ENCODE data around the gene ARHGEF2. TPM values are rescaled to one million over a fixed set of nuclear protein-coding genes. Genes with fewer than 3 reads are reported as not detected.
A peak's percentile ranks its signal among the peaks of the same experiment; 100 is the strongest.

Gene ARHGEF2
- total and polyA plus RNA-seq, 10 of the 15 experiments (the other 5 are each of a cell fraction or from before 2014, with no cell fraction given), result 8.1 to 113 (median 69.9) TPM

DNA sequence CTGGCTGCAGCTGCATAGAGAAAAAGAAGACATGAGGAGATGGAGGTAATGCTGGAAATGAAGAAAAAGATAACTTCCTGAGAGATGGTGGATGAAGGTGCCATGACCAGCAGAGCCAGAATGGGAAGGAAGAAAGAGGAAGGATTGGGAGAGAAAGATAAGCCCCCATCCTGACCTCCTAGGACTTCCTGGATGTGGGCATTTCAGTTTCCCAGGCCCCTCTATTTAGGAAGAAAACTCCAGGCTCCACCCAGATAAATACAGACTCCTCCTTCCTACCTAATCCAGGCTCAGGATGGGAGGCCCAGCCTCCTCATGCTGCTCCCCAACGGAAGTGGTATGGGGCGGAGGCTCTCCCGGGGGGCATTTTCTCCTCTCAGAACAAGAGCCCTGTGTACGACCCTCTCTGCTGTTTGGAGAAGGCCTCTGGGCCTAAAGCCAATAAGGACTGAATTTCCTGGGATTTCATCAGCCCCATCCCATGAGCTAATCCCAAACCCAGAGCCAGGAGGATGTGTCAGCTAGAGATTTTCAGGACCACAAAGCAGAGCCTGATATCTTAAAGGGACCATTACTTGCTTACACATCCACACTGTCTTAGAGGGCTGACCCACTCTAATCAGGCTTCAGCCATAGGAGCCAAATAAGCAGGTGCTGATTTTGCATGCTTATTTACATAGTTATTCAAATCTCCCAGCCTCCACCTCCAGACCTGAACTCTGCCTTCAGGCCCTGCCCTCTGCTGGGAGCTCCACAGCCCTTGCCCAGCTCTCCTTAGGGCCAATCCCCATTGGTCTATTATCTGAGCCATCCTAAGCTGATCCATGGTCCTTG, 5.1 kb upstream of the ARHGEF2 start (continued):
- TF ChIP-seq RUNX3 (IDR thresholded peaks at IDR 0.05; ENCODE audit: low read length) (no peak), YY1 (IDR thresholded peaks at IDR 0.05; ENCODE audit: low read depth, low read length) (0 out of 2 replicates have a peak, but pooled peaks have one; percentile 11), MTA3 (IDR thresholded peaks at IDR 0.05; ENCODE audit: borderline replicate concordance, low read length) (no peak), SRF (IDR thresholded peaks at IDR 0.05; ENCODE audit: low read depth in 2 of 2, low read length in 2 of 2) (no peak), JUNB (IDR thresholded peaks at IDR 0.05) (no peak), BHLHE40 (IDR thresholded peaks at IDR 0.05; ENCODE audit: borderline replicate concordance in 1 of 2, low read depth in 2 of 2, low read length in 1 of 2) (no peak), HCFC1 (IDR thresholded peaks at IDR 0.05; ENCODE audit: low read length) (no peak), MTA2 (IDR thresholded peaks at IDR 0.05; ENCODE audit: low read depth) (no peak), NFYB (IDR thresholded peaks at IDR 0.05; ENCODE audit: insufficient read depth, low read depth, low read length) (no peak), BACH1 (IDR thresholded peaks at IDR 0.05; ENCODE audit: borderline replicate concordance) (no peak), NKRF (conservative IDR thresholded peaks at IDR 0.05) (no peak), CBX3 (IDR thresholded peaks at IDR 0.05; ENCODE audit: borderline replicate concordance, low read depth) (no peak), JUND (IDR thresholded peaks at IDR 0.05; ENCODE audit: low read depth, low read length) (no peak), MYC (IDR thresholded peaks at IDR 0.05; ENCODE audit: insufficient read depth, insufficient read length, insufficient replicate concordance, low read length, severe bottlenecking) (no peak), PML (IDR thresholded peaks at IDR 0.05; ENCODE audit: low read length) (no peak), BCL11A (IDR thresholded peaks at IDR 0.05; ENCODE audit: low read depth, low read length) (no peak), ZSCAN29 (IDR thresholded peaks at IDR 0.05) (no peak), TCF12 (IDR thresholded peaks at IDR 0.05; ENCODE audit: low read depth, low read length) (no peak), SIN3A (IDR thresholded peaks at IDR 0.05; ENCODE audit: low read depth, low read length) (no peak)
- TF ChIP-seq, protein P1, sequence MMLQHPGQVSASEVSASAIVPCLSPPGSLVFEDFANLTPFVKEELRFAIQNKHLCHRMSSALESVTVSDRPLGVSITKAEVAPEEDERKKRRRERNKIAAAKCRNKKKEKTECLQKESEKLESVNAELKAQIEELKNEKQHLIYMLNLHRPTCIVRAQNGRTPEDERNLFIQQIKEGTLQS (IDR thresholded peaks at IDR 0.05; ENCODE audit: borderline replicate concordance, extremely low read depth, low read depth, low read length), result no peak
- TF ChIP-seq, protein P2, sequence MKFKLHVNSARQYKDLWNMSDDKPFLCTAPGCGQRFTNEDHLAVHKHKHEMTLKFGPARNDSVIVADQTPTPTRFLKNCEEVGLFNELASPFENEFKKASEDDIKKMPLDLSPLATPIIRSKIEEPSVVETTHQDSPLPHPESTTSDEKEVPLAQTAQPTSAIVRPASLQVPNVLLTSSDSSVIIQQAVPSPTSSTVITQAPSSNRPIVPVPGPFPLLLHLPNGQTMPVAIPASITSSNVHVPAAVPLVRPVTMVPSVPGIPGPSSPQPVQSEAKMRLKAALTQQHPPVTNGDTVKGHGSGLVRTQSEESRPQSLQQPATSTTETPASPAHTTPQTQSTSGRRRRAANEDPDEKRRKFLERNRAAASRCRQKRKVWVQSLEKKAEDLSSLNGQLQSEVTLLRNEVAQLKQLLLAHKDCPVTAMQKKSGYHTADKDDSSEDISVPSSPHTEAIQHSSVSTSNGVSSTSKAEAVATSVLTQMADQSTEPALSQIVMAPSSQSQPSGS (IDR thresholded peaks at IDR 0.05; ENCODE audit: low read length), result no peak
- TF ChIP-seq, protein P3, sequence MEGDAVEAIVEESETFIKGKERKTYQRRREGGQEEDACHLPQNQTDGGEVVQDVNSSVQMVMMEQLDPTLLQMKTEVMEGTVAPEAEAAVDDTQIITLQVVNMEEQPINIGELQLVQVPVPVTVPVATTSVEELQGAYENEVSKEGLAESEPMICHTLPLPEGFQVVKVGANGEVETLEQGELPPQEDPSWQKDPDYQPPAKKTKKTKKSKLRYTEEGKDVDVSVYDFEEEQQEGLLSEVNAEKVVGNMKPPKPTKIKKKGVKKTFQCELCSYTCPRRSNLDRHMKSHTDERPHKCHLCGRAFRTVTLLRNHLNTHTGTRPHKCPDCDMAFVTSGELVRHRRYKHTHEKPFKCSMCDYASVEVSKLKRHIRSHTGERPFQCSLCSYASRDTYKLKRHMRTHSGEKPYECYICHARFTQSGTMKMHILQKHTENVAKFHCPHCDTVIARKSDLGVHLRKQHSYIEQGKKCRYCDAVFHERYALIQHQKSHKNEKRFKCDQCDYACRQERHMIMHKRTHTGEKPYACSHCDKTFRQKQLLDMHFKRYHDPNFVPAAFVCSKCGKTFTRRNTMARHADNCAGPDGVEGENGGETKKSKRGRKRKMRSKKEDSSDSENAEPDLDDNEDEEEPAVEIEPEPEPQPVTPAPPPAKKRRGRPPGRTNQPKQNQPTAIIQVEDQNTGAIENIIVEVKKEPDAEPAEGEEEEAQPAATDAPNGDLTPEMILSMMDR (IDR thresholded peaks at IDR 0.05 in 2 of 3, conservative IDR thresholded peaks at IDR 0.05 in 1 of 3; ENCODE audit: control insufficient read depth in 2 of 3, extremely low read depth in 1 of 3, insufficient read depth in 1 of 3, low read depth in 3 of 3, low read length in 3 of 3), result peak; percentile 9 to 22 (median 19); a peak in 2 of 6 replicates

Data from GM12878 (cell line).